IPS-18c (cell line): ENCODE data around the gene NME8.

Experiments
- H3K4me3 ChIP-seq: 2 replicates; pipeline ENCODE4 v1.7.0; 2013; ENCODE audit warnings: low read depth, mild to moderate bottlenecking, low read length, moderate library complexity; ENCODE audit not compliant: insufficient read depth
- H3K9me3 ChIP-seq: one replicate; pipeline ENCODE4 v1.6.1; 2013; ENCODE audit warnings: mild to moderate bottlenecking, low read length, moderate library complexity; ENCODE audit not compliant: control insufficient read depth, insufficient read depth

The NME8 gene

GRCh38 chr7:37923996-37924395 is 75.6 kb downstream of the NME8 start:
- no peaks in the 10 kb centered on the region for H3K9me3 ChIP-seq
- H3K4me3 ChIP-seq, result no peak overlapping the region

DNA sequence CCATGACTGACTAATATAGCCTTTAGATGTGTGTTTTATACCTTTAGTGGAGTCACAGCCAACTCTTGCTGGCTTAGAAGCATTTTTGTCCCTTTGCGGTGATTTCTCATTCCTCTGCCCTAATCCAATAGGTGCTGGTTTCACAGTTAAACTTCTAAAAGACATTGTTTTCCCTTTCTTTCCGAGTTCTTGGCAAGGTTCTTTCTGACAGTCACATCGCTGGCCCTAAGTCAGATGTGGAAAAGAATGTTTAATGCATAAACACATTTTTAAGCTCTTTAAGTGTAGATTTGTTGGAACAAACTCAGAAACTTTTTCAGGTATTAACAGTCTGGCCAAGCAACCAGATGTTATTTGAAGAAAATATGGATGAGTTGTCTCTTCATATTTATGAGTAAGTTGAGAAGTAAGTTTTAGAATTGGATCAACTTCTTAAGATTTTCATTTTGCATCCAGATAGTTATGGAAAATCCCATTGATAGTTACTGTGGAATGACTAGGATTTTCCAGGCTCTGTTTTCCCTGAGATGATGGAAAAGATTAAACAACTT is 76.2 kb downstream of the NME8 start:
- no peaks in the 10 kb centered on the region for H3K9me3 ChIP-seq

GRCh38 chr7:37925620-37926019 is 77.2 kb downstream of the NME8 start:
- H3K4me3 ChIP-seq, result no peak overlapping the region
- H3K9me3 ChIP-seq, result no peaks in the 10 kb centered on the region

More for the DNA sequence above, 76.2 kb downstream of the NME8 start:
- H3K4me3 ChIP-seq, result no peak overlapping the region

DNA sequence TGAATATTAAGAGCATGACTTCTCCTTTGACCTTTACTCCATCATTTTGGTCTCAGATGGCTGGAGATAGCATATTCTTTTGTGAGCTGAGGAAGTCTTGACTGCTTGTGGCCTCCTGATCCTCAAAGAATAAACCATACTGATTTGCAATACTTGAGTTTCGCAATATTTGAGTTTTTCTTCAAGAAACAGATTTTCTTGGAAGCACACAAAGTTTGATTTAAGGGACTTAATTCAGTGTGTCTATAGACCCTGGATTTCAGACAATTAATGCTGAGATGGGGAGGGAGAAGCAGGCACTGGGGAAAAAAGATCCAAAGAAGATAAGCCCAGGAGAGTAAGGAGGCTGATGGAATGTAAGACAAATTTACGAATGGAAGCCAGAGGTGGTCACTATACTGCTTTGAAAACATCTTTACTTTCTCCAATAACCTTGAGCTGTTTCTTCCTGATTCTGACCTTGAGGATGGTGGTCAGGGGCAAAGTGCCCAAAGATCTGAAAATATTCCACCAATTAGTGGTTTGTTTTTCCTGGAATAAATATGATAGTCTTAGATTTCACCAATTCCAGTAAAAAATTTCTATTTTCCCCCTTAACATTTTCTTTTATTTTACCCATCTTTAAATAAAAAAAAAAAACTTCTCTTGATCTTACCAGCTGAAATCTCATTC is 79.5 kb downstream of the NME8 start:
- H3K9me3 ChIP-seq, result no peaks in the 10 kb centered on the region
- no peak overlapping the region for H3K4me3 ChIP-seq

DNA sequence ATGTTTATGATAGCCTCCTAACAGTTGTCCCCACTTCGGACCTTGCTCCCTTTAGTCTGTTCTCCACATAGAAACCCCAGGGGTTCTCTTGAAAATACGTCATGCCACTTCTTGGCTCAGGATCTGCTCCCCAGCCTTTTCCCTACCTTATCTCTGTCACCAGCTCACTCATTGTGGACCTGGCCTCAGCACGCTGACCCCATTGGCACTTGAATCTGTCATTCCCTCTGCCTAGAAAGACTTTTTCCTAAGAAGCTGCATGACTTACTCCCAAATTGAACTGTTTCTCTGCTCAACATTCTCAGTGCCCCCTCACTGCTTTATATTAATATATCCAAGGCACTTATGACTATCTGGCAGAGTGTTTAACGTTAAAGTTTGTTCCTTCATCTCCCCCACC is 80.5 kb downstream of the NME8 start:
- Histone ChIP-seq H3K4me3 (no peak overlapping the region), H3K9me3 (no peaks in the 10 kb centered on the region)

GRCh38 chr7:37930226-37930948 is 82.0 kb downstream of the NME8 start:
- Histone ChIP-seq H3K9me3 (no peaks in the 10 kb centered on the region), H3K4me3 (no peak overlapping the region)

- H3K4me3 ChIP-seq, result no peak overlapping the region
- no peaks in the 10 kb centered on the region for H3K9me3 ChIP-seq
Measured at GRCh38 chr7:37932543-37932942, 84.1 kb downstream of the NME8 start.

DNA sequence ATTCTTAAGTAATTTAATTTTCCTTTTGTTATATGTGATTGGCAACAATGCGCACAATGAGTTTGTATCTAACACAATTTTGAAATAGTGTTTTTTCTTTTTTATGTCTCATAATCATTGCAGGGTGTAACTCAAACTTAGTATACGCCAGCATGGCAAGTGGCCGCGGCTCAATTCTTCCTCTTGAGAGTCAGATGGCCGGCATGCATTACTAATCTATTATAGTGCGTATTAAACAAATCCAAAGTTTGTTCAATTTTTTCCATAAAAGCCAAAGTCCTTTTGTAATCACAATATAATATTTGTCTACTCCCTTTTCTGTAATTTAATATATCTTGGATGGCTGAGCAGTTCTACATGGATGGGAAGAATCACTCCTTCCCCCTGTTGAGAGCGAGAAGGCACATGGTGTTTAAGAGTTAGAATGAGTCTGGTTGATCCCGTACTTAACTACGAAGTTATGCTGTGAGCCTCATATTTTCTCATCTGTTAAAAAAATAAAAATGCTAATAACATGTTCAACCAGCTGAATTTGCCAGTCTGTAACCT is 84.7 kb downstream of the NME8 start:
- H3K9me3 ChIP-seq, result no peaks in the 10 kb centered on the region

GRCh38 chr7:37942934-37943610 is 94.7 kb downstream of the NME8 start:
- Histone ChIP-seq H3K9me3 (no peaks in the 10 kb centered on the region), H3K4me3 (no peak overlapping the region)

More for the DNA sequence above, 84.7 kb downstream of the NME8 start:
- no peak overlapping the region for H3K4me3 ChIP-seq

DNA sequence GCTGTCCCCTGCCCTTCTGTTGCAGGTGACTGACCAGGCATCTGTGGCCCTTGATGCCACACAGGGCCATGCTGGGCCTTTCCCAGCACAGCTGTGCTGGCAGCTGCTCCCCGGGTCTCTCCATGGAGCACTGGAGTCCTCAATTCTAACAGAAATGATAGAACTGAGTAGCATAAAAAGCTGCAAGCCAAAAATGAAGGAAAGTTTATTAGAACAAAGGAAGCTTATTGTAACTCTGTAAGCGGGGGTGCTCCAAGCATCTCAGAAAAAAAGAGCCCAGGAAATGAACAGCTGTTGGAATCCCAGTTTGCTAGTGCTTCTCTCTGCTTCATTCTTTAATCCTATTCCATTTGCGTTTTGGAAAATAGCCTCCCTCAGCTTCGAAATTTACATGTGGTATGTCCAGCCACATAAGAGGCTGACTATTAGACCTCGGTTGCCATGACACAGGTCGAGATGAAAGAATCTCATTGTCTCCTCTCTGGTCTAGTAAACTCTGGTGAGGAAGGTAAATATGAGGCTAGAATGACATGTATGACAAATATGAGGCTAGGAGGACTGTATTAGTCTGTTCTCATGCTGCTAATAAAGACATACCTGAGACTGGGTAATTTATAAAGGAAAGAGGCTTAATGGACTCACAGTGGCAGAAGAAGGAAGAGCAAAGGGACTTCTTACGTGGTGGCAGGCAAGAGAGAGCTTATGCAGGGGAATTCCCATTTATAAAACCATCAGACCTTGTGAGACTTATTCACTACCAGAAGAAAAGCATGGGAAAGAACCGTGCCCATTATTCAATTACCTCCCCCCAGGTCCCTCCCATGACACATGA is 95.7 kb downstream of the NME8 start:
- H3K9me3 ChIP-seq, result no peaks in the 10 kb centered on the region
- no peak overlapping the region for H3K4me3 ChIP-seq

GRCh38 chr7:37944737-37945054 is 96.3 kb downstream of the NME8 start:
- H3K4me3 ChIP-seq, result no peak overlapping the region
- H3K9me3 ChIP-seq, result no peaks in the 10 kb centered on the region

GRCh38 chr7:37945336-37945735 is 96.9 kb downstream of the NME8 start:
- H3K9me3 ChIP-seq, result no peaks in the 10 kb centered on the region
- H3K4me3 ChIP-seq, result no peak overlapping the region

DNA sequence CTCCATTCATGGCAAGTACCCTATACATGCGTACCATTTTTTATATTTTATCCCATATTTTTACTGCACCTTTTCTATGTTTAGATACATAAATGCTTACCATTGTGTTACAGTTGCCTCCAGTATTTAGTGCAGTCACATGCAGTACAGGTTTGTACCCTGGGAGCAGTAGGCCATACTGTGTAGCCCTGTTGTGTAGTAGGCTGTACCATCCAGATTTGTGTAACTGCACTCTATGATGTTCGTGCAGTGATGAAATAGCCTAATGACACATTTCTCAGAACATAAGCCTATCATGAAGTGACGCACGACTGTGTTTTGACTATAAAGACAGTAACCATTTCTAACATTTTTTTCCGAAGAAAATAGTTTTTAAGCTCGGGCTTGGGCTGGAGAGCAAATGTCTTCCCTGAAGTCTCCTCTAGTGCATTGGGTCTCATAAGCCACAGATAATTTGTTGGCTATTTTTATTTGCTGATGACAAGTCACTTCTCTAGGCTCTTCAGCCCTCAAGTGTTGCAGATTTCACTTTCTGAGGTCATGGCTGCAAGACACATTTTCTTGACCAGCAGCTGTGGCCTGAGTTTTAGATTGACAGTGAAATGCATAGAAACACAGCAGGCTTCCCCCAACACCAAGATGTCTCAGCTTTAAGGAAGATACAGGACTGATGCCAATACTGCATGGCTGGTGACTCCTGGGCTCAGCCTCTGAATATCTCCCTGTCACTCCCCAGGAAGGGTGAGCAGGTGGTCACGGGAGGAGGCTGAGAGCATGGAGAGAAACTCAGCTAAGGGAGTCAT is 98.9 kb downstream of the NME8 start:
- H3K4me3 ChIP-seq, result no peak overlapping the region
- H3K9me3 ChIP-seq, result no peaks in the 10 kb centered on the region

DNA sequence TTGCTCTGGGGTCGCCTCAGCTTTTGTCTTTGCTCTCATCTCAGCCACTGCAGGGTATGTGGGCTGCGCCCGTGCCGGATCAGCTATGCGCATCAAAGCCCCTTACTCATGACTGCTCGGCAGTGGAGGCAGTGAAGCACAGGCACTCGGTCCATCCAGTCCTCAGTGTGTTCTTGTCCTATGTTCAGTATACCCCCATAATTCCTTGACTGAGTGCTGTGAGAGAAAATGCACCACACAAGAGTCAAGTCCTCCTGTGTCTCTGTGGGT is 99.5 kb downstream of the NME8 start:
- no peak overlapping the region for H3K4me3 ChIP-seq

More for the DNA sequence above, 99.5 kb downstream of the NME8 start:
- H3K9me3 ChIP-seq, result no peaks in the 10 kb centered on the region
